T1000 (cell line): ENCODE results near the gene DLEC1.
A peak's percentile ranks its signal among the peaks of the same experiment; 100 is the strongest.

Experiments
- DNase-seq: peaks from one replicate; lab custom pipeline; 2025; ENCODE audit warnings: mixed read lengths; lab: John Stamatoyannopoulos, UW

The DLEC1 gene, protein sequence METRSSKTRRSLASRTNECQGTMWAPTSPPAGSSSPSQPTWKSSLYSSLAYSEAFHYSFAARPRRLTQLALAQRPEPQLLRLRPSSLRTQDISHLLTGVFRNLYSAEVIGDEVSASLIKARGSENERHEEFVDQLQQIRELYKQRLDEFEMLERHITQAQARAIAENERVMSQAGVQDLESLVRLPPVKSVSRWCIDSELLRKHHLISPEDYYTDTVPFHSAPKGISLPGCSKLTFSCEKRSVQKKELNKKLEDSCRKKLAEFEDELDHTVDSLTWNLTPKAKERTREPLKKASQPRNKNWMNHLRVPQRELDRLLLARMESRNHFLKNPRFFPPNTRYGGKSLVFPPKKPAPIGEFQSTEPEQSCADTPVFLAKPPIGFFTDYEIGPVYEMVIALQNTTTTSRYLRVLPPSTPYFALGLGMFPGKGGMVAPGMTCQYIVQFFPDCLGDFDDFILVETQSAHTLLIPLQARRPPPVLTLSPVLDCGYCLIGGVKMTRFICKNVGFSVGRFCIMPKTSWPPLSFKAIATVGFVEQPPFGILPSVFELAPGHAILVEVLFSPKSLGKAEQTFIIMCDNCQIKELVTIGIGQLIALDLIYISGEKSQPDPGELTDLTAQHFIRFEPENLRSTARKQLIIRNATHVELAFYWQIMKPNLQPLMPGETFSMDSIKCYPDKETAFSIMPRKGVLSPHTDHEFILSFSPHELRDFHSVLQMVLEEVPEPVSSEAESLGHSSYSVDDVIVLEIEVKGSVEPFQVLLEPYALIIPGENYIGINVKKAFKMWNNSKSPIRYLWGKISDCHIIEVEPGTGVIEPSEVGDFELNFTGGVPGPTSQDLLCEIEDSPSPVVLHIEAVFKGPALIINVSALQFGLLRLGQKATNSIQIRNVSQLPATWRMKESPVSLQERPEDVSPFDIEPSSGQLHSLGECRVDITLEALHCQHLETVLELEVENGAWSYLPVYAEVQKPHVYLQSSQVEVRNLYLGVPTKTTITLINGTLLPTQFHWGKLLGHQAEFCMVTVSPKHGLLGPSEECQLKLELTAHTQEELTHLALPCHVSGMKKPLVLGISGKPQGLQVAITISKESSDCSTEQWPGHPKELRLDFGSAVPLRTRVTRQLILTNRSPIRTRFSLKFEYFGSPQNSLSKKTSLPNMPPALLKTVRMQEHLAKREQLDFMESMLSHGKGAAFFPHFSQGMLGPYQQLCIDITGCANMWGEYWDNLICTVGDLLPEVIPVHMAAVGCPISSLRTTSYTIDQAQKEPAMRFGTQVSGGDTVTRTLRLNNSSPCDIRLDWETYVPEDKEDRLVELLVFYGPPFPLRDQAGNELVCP (N-terminal part only)

DNA sequence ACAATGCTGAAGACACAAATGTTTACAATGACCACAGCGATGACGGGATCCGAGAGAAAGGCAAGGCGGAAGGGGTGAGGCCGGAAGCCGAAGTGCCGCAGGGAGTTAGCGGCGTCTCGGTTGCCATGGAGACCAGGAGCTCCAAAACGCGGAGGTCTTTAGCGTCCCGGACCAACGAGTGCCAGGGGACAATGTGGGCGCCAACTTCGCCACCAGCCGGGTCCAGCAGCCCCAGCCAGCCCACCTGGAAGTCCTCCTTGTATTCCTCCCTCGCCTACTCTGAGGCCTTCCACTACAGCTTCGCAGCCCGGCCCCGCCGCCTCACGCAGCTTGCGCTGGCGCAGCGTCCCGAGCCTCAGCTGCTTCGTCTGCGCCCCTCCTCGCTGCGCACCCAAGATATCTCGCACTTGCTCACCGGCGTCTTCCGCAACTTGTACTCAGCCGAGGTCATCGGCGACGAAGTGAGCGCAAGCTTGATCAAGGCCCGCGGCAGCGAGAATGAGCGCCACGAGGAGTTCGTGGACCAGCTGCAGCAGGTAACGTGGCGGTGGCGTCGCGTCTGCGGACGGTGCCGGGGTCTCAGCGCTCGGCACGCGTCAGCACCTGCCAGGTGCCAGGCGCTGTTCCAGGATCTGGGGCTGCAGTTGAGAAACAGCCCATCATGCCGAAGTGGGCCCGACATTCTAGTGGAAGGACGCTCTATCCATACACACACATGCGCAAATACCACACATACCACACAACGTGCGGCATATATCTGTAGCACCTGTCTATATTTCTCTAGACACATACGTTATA lies at the start of gene DLEC1:
Gene DLEC1, plus strand, starts transcription at position 108 of the 798 bp plus-strand sequence. Its CDS starts 18 bp downstream, at position 126.
- DNase-seq = no peak

DNA sequence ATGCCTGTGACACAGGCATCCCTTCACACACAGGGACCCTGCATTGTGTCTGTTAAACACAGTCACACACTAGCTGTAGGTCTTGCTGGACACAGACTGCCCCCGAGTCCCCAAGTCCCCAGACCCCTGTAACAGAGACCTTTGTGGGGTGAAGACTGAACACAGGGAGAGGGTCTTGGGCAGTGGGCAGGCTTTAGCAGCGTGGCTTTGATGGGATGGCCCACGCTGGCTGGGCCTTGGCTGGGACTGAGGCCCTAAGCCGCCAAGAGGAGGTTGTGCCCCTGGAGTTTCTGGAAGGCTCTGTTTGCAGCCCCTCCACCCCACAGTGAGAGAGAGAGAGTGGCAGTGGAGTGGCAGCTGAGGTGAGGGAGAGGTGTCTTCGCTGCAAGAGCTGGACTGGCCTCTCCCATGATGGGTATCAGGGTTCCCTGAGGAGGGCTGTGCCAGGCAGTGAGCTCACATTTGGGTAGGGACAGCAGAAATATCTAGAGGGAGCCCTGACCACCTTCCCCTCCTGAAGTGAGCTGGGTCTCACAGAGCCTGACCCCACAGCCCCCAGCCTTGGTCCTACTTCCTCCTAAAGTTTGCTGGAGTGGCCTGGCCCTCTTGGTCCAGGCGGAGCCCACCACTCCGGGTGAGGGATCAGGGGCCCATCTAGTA lies 49.1 kb upstream of the DLEC1 start:
- DNase-seq = no peak

DNA sequence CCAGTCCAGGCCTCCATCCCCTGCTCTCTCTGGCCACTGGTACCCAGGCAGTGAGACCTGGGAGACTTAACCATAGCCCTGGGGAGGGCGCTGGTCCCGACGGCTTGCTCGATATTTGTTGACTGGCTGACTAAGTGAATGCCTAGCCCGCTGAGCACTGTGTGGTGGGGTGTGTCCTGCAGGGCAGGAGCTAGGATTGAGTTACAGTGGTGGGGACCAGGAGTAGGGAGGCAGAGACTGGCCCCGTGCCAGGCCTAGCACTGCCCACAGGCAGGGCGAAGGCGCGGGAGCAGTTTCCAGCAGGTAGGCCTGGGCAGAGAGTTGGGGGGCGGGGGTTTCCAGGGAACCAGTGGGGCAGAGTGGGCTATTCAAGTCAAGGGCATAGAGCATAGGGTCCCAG lies 48.5 kb upstream of the DLEC1 start, which contains the start of gene VILL:
Gene VILL, plus strand, starts transcription at position 260 of the 400 bp plus-strand sequence. CDS start 2,887 bp downstream, outside the sequence.
- no peak for DNase-seq

DNA sequence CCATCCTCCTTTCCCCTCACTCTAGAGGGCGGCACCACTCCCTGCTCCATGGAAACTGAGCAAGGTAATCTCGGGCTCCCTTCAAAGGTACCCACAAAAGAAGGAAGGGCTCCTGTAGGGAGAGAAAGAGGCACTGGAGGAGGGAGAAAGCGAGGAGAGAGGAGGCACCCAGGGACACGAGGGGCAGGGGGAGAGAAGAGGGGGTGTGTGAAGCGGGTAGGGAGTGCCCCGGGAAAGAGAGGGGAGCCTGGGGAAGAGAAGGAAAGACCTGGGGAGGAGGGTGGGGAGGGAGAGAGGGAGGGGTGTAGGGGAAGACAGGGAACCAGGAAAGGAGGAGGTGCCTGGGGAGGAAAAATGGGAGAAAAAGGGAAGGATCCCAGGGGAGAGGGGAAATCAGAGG lies 47.9 kb upstream of the DLEC1 start:
- DNase-seq = no peak

DNA sequence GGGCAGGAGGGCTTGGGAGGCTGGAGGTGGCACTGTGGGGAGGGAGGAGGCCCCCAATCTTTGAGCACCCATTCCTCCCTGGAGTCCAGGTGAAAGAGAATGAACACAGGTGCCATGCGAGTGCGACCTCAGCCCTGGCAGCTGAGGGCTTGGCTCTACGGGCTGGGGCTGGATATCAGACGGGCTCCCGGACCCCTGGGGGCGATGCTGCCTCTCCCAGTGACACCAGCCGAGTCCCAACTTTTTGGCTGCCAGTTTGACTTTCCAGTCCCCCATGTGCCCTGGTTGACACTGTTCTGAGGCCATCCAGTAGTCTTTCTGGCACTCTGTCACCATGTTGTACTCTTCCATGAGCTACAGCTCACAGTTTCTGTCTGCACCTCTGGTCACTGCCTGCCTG lies 47.2 kb upstream of the DLEC1 start:
- no peak for DNase-seq

DNA sequence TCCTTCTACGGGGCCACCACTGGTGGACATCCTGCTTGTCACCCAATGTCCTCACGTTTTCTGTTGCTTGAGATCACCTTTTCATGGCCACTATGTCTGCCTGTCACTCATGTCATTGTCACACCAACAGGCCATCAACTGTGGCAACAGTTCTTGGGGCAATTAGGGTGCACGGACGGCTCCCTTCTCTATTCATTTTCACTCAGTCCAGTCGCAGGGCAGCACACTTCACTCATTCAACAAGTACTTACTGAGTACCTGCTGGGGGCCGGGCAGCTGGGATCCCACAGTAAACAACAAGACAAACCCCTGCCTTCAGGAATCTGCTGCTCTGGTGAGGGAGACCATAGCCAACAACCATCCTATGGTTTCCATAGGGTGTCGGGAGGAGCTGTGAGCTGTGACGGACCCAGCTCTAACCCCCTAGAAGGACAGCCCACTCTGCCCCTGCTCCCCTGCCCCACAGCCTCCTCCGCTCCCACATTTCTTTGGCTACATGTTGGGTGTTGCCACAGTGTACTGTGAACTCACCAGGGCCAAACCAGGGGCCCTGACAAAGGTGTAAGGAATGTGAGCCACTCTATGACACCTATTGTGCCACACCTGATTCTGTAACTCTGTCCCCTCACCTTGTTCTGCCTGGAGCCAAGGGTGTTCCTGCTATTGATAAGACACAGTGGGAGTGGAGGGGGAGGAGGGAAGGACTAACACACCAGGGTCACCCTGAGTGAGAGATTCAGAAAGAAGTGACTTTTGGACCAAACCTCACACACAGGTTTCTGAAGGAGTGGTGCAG lies 46.5 kb upstream of the DLEC1 start:
- no peak for DNase-seq

DNA sequence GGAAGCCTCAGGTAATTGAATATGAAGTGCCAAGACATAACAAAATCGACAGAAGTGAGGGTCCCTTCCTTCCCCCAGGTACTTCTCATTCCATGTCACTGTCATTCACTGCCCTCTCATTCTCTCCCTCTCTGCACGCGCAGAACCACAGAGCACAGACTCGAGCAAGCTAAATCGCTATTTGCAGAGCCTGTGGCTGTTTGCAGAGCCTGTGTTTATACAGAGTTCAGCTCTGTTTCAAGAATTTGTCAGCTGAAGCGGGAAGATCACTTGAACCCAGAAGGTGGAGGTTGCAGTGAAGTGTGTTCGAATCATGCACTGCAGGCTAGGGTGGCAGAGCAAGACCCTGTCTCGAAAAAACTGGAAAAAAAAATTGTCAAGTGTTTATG lies 45.9 kb upstream of the DLEC1 start:
- DNase-seq = no peak

DNA sequence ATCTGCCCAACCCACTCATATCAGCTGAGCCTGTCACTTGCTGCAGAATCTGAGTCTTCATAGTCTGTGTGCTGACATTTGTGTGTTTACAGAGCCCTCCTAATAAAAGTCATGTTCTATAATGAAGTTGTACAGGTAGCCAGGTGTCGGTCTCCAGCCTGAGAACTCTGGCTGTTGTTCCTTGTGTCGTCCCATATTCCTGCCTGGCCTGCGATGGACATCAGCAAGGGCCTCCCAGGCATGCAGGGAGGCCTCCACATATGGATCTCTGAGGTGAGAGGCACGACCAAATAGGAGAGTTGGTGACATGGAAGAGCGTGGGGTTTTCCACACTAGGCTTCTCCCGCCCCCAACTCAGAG lies 45.6 kb upstream of the DLEC1 start:
- no peak for DNase-seq

DNA sequence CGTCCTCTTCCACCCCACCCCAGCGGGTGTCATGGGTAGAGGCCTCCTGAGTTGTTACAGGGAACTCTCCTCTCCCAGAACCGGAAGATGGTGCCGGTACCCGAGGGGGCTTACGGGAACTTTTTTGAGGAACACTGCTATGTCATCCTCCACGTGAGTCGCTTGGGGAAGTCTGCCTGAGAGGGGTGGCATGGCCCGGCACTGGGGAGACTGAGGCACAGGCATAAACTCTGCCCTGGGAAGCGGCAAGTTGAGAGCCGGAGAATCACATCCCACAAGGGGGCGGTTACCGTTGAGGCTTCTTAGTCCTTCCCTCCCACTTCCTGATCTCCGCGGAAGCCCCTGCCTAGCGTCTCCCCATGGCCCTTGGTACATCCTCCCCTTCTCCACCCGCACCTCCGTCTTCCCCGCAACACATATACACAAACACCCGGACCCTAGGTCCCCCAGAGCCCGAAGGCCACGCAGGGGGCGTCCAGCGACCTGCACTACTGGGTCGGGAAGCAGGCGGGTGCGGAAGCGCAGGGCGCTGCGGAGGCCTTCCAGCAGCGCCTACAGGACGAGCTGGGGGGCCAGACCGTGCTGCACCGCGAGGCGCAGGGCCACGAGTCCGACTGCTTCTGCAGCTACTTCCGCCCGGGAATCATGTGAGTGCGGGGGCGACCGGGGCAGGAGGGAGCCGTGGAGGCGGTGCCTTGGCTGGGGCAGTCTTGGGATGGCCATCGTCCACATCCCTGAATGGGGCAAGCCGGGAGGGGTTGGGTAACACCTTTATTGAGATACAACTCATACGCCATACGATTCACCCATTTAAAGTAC lies 45.0 kb upstream of the DLEC1 start:
- no peak for DNase-seq

DNA sequence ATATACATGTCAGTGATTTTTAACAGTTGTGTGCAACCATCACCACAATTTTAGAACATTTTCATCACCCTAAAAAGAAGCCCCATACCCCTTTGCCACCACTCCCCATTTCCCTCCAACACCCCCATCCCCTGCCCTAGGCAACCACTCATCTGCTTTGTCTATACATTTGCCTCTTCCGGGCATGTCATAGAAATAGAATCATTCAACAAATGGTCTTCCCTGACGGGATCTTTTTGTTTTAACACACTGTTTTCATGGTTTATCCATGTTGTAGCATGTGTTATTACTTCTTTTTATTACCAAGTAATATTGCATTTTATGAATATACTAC lies 44.4 kb upstream of the DLEC1 start:
- no peak for DNase-seq

DNA sequence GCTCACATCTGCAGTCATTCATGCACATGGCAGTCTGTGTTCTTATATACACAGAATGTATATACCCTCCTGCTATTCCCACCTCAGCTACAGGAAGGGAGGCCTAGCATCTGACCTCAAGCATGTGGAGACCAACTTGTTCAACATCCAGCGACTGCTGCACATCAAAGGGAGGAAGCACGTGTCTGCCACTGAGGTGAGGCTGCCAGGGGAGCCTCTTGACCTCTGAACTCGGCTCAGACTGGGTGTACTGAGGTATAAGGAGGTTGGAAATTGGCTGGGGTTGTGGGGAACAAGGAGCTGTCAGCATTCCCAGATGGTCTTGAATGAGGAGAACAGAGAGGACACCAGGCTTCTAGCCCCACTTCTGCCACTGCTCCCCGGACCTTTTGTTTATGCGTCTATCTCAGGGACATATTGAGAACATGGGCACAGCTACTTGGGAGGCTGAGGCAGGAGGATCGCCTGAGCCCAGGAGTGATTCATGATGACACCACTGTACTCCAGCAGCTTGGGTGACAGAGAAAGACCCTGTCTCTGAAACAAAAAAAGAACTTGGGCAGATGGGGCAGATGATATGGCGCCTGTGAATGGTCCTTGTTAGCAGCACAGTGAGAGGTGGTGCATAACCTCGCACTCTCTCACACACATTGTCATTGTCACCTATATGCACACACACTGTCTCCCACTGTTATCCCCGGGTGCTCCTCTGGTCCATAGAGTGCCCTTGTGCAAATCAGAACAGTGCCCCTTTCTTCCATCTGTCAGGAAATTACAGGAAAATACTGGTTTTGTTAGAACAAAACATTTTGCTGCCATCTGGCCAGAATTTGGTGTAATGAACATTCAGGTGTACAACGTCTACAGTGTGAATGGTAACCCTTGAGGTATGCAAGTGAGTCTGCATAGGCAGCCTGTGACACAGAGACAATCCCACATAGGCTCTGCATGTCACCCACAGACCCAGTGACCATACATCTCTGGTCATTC lies 43.1 kb upstream of the DLEC1 start:
- no peak for DNase-seq

DNA sequence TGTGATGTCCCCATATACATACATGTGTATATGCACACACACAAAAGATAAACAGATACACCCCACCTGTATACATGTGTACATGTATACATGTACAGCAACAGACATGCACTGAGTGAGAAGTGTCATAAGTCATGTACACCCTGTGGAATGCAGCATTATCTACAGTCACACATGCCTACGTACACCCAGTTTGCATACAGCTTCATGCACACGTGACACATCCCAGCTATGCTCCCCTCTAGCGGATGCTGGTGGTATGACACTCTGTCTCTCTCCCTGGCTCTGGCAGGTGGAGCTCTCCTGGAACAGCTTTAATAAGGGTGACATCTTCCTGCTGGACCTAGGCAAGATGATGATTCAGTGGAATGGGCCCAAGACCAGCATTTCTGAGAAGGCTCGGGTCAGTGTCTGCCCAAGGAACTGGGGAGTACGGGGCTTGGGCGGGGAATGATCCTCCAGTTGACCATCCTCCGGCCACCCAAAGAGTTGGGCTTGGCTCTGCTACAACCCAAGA lies 42.2 kb upstream of the DLEC1 start:
- peak; percentile 75 for DNase-seq

DNA sequence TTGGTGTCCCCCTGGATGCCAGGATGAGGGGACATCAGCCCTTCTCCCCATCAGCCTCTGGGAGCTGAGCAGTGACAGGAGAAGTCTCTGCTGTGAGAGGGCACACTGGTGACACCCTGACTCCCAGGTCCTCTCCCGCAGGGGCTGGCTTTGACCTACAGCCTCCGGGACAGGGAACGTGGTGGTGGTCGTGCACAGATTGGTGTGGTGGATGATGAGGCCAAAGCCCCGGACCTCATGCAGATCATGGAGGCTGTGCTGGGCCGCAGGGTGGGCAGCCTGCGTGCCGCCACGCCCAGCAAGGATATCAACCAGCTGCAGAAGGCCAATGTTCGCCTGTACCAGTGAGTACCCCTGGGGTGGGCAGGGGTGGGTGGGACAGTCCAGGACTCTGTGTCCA lies 41.7 kb upstream of the DLEC1 start:
- no peak for DNase-seq

DNA sequence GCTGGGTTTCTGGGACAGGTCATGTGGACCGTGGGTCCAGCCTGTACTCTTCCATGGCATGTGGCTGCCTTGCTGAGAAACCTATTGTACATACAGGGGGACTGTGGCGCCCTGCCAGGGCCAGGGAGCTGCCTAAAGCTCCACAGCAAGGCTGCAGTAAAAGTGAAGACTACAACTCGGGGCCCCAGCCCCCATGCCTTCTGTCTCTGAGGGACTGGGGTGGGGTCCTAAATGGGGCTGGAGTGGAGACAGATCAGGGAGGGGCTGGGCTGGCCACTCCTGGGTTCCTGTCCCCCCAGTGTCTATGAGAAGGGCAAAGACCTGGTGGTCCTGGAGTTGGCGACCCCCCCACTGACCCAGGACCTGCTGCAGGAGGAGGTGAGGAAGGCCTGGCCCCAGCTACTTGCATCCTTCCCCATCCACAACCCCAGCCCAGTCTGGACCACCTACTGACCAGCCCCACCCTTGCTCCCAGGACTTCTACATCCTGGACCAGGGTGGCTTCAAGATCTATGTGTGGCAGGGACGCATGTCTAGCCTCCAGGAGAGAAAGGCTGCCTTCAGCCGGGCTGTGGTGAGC lies 41.1 kb upstream of the DLEC1 start:
- DNase-seq = no peak

DNA sequence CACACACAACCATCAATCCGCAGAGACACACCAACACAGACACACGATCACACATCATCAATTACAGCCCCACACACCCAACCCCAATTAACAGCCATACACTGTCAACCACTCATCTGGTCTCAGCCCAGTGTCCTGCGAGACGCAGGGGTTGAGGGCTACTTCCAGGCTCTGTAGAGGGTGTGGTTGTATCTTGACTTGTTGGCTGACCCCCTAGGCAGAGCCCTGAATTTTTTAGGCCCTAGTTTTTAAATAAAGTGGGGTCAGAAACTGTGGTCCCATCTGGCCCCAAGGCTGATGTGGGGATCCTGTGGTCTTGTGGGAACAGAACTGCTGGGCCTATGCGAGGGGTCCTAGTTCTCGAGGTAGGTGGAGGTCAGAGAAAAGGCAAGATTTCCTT lies 39.2 kb upstream of the DLEC1 start:
- no peak for DNase-seq

DNA sequence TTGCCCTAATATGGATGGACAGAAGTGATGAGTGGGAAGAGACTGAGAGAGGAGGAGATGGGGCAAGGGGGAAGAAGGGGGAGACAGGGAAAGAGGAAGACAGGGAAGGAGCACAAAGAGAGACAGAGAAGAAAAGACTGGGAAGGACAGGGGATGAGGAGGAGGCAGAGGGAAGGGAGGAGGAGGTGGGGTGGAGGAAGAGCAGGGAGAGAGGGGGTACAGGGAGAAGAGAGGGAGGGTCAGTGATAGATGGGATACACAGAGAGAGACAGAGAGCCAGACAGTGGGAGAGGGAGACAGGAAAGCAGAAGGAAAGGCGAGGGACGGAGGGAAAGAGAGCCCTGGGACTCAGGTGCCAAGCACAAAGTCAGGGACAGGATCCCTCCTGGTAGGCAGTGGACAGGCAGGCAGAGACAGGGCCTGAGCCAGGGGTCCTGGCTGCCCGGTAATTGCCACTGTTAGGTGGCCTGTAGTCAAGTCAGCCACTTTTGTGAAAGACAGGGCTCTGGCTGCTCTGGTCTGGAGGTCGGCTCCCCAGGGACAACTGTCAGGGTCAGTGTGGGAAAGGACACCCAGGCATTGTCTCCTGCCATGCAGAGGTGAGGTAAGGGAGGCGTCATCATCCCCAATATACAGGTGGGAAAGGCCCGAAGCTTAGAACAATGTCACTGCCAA lies 38.6 kb upstream of the DLEC1 start:
- DNase-seq = no peak

DNA sequence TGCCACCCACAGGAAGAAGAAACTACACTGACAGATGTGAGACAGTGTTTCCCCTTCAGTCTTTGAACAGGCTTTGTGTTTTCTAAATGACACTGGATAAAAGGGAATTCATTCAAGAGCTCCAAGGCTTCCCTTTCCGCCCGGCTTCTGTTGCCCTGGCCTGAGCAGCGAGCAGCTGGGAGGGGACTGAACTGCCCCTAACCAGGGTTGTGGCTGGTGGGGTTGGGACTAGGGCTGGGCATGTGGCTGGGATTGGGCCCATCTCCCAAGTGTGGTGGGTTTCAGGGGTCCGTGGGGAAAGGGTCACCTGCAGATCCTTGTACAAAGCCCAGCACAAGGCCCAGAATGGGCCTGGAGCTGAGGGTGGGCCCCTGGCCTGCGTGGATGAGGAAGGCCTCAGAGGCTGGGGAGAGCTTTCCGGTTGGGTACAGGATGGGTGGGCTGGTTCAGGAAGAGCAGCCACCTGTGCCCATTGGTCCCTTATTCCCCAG lies 38.0 kb upstream of the DLEC1 start:
- DNase-seq = no peak
